ENCODE results near the gene COX4I1. TPM values are rescaled to one million over a fixed set of nuclear protein-coding genes. Genes with fewer than 3 reads are reported as not detected.

COX4I1 gene
- total RNA-seq, 3 donors from 2014 or later, result 516 to 561 (median 525) TPM

GRCh38 chr16:85759631-85760419 is 39.7 kb upstream of the COX4I1 start:
- DNase-seq (no peak), ATAC-seq (no peak)
- Mint-ChIP-seq H3K4me3 (no peak overlapping the region), H3K9me3 (no peaks in the 10 kb centered on the region), H3K4me1 (ENCODE audit: low read depth) (peaks cover 7% of the 10 kb centered on the region), H3K36me3 (ENCODE audit: insufficient read depth) (no peaks in the 10 kb centered on the region), H3K27me3 (ENCODE audit: low read depth) (peaks cover 16% of the 10 kb centered on the region)

DNA sequence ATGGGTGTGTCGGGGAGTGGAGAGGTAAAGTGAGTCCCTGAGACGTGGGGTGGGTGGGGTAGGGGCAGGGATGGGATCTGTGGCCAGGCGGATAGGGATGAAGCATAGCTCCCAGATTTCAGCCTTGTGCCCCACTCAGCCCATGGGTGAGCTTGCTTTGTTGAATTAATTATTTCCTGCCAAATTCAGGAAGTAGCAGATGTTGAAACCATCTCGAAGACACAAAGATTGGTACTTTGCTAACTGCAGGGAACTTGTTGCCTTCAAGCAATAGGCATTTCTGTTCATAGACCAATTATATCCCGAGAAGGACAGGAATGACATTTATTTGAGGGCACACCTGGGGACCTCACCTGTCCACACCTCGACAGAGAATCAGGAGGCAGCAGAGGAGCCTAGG is 37.6 kb upstream of the COX4I1 start:
- H3K36me3 Mint-ChIP-seq (ENCODE audit: insufficient read depth), result no peaks in the 10 kb centered on the region
- H3K9me3 Mint-ChIP-seq, result no peaks in the 10 kb centered on the region
- DNase-seq (no peak), ATAC-seq (no peak)
- H3K4me1 Mint-ChIP-seq (ENCODE audit: low read depth), result peaks cover 7% of the 10 kb centered on the region
- no peak overlapping the region for H3K4me3 Mint-ChIP-seq
- peaks cover 16% of the 10 kb centered on the region for H3K27me3 Mint-ChIP-seq (ENCODE audit: low read depth)

GRCh38 chr16:85762970-85763369 is 36.5 kb upstream of the COX4I1 start:
- H3K27me3 Mint-ChIP-seq (ENCODE audit: low read depth), result peaks cover 16% of the 10 kb centered on the region
- H3K9me3 Mint-ChIP-seq, result no peaks in the 10 kb centered on the region
- ATAC-seq (no peak), DNase-seq (no peak)
- peaks cover 7% of the 10 kb centered on the region for H3K4me1 Mint-ChIP-seq (ENCODE audit: low read depth)
- H3K4me3 Mint-ChIP-seq, result no peak overlapping the region
- H3K36me3 Mint-ChIP-seq (ENCODE audit: insufficient read depth), result no peaks in the 10 kb centered on the region

DNA sequence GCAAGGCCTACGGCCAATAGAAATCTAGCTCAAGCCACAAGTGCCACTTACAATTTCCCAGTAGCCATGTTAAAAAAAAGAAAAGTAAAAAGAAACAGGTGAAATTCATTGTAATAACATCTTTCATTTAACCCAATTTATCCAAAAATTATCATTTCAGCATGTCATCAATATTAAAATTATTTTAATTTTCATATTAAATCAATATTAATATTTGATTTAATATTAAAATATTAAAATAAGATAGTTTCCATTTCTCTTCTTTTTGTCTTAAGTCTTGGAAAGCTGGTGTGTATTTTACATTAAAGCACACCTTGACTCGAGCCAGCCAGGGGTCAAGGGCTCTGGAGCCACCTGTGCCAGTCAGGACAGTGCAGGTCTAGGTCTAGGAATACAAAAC is 35.9 kb upstream of the COX4I1 start:
- ATAC-seq, result no peak
- no peaks in the 10 kb centered on the region for H3K9me3 Mint-ChIP-seq
- H3K4me1 Mint-ChIP-seq (ENCODE audit: low read depth), result peaks cover 7% of the 10 kb centered on the region
- H3K27me3 Mint-ChIP-seq (ENCODE audit: low read depth), result peaks cover 16% of the 10 kb centered on the region
- DNase-seq, result no peak
- H3K4me3 Mint-ChIP-seq, result no peak overlapping the region
- H3K36me3 Mint-ChIP-seq (ENCODE audit: insufficient read depth), result no peaks in the 10 kb centered on the region

- Mint-ChIP-seq H3K36me3 (ENCODE audit: insufficient read depth) (no peaks in the 10 kb centered on the region), H3K27me3 (ENCODE audit: low read depth) (no peaks in the 10 kb centered on the region)
Measured at GRCh38 chr16:85765211-85765610, 34.3 kb upstream of the COX4I1 start.

DNA sequence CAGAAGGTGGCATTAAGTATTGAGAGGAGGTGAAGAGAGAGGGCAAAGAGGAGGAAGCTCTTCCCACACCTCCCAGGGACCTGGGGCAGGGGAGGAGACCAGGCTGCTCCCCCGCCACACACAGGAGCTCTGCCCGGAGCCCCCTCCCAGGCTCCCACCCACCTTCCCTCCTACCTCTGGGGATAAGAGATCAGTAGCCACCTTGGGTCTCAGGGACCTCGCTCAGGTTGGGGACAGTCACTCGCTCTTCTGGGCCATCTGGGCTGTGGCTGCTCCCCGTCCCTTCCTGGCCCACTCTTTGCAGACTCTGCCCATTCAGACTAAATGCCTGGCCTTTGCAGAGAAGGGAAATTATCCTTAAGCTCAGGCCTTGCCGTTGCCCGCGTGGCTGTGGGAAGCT is 33.7 kb upstream of the COX4I1 start:
- Mint-ChIP-seq H3K36me3 (ENCODE audit: insufficient read depth) (no peaks in the 10 kb centered on the region), H3K9me3 (no peaks in the 10 kb centered on the region), H3K27me3 (ENCODE audit: low read depth) (no peaks in the 10 kb centered on the region), H3K4me1 (ENCODE audit: low read depth) (no peaks in the 10 kb centered on the region), H3K4me3 (no peak overlapping the region)
- DNase-seq (no peak), ATAC-seq (no peak)

More at GRCh38 chr16:85765211-85765610, 34.3 kb upstream of the COX4I1 start:
- DNase-seq (no peak), ATAC-seq (no peak)
- Mint-ChIP-seq H3K4me1 (ENCODE audit: low read depth) (no peaks in the 10 kb centered on the region), H3K9me3 (no peaks in the 10 kb centered on the region), H3K4me3 (no peak overlapping the region)

- Mint-ChIP-seq H3K4me3 (no peak overlapping the region), H3K4me1 (ENCODE audit: low read depth) (no peaks in the 10 kb centered on the region), H3K27me3 (ENCODE audit: low read depth) (no peaks in the 10 kb centered on the region), H3K9me3 (no peaks in the 10 kb centered on the region), H3K36me3 (ENCODE audit: insufficient read depth) (peaks cover 2% of the 10 kb centered on the region)
- ATAC-seq (no peak), DNase-seq (no peak)
Measured at GRCh38 chr16:85767531-85767930, 32.0 kb upstream of the COX4I1 start.

DNA sequence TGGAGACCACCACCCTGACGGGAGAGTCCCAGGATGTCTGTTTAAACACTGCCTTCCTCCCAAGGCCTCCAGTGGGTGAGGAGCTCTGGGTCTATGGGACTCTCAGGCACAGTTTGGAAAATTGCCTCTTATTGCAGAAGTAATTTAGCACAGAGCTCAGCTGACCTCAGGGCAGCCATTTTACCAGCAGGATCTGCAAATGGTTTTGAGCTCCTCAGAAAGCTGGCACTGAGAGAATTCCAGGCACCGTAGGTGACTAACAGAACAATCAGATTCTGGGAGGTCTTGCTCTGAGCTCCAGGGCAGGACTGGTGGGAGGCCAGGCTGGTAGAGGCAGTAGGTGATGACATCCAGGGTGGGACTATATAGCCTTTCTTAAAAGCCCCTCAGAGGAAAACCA is 31.3 kb upstream of the COX4I1 start:
- no peaks in the 10 kb centered on the region for H3K9me3 Mint-ChIP-seq
- no peak overlapping the region for H3K4me3 Mint-ChIP-seq
- ATAC-seq (no peak), DNase-seq (no peak)
- H3K27me3 Mint-ChIP-seq (ENCODE audit: low read depth), result no peaks in the 10 kb centered on the region
- no peaks in the 10 kb centered on the region for H3K4me1 Mint-ChIP-seq (ENCODE audit: low read depth)
- H3K36me3 Mint-ChIP-seq (ENCODE audit: insufficient read depth), result peaks cover 2% of the 10 kb centered on the region

- Mint-ChIP-seq H3K36me3 (ENCODE audit: insufficient read depth) (peaks cover 2% of the 10 kb centered on the region), H3K9me3 (no peaks in the 10 kb centered on the region), H3K4me3 (no peak overlapping the region), H3K27me3 (ENCODE audit: low read depth) (no peaks in the 10 kb centered on the region), H3K4me1 (ENCODE audit: low read depth) (no peaks in the 10 kb centered on the region)
- no peak for ATAC-seq
- DNase-seq, result no peak
Measured at GRCh38 chr16:85770741-85771140, 28.8 kb upstream of the COX4I1 start.

- H3K4me3 Mint-ChIP-seq, result no peak overlapping the region
- DNase-seq (no peak), ATAC-seq (no peak)
- peaks cover 7% of the 10 kb centered on the region for H3K36me3 Mint-ChIP-seq (ENCODE audit: insufficient read depth)
- no peaks in the 10 kb centered on the region for H3K4me1 Mint-ChIP-seq (ENCODE audit: low read depth)
- no peaks in the 10 kb centered on the region for H3K27me3 Mint-ChIP-seq (ENCODE audit: low read depth)
- no peaks in the 10 kb centered on the region for H3K9me3 Mint-ChIP-seq
Measured at GRCh38 chr16:85773044-85773443, 26.5 kb upstream of the COX4I1 start.

GRCh38 chr16:85774136-85774535 is 25.4 kb upstream of the COX4I1 start:
- Mint-ChIP-seq H3K36me3 (ENCODE audit: insufficient read depth) (peaks cover 12% of the 10 kb centered on the region), H3K9me3 (no peaks in the 10 kb centered on the region), H3K27me3 (ENCODE audit: low read depth) (no peaks in the 10 kb centered on the region), H3K4me3 (no peak overlapping the region), H3K4me1 (ENCODE audit: low read depth) (no peaks in the 10 kb centered on the region)
- DNase-seq, result no peak
- ATAC-seq, result no peak

- ATAC-seq (no peak), DNase-seq (no peak)
- H3K27me3 Mint-ChIP-seq (ENCODE audit: low read depth), result no peaks in the 10 kb centered on the region
- no peaks in the 10 kb centered on the region for H3K4me1 Mint-ChIP-seq (ENCODE audit: low read depth)
- H3K9me3 Mint-ChIP-seq, result no peaks in the 10 kb centered on the region
- H3K36me3 Mint-ChIP-seq (ENCODE audit: insufficient read depth), result peaks cover 15% of the 10 kb centered on the region
- no peak overlapping the region for H3K4me3 Mint-ChIP-seq
Measured at GRCh38 chr16:85774811-85775210, 24.7 kb upstream of the COX4I1 start.

DNA sequence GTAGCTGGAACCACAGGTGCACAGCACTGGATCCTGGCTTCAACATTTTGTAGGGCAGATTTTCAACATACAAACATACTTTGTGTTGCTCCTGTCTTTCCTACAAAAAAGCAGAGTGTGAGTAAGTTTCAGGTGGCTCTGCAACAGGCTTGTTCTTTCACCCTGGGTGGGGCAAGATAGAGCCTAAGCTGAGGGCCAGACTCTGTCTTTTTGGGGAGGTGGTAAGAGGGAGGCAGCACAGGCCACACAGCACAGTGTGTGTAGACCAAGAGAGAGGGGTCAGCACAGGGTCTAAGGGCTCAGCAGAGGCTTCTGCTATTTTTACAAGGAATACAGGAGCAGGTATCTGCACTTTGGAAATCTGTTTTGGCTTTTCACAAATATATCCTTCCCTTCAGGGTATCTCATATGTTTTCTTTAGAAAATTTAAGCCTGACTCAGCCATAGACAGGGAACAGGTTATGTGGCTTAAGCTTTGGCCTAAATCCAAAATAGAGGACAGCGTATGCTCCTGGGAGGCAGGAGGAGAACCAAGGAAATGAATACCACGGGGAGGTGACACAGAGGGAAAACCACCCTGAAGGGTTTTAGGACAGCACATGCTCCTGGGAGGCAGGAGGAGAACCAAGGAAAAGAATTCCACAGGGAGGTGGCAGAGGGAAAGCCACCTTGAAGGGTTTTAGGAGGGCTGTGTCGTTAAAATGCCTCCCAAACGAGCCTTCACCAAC is 21.7 kb upstream of the COX4I1 start:
- H3K36me3 Mint-ChIP-seq (ENCODE audit: insufficient read depth), result peaks cover 25% of the 10 kb centered on the region
- no peak for DNase-seq
- no peaks in the 10 kb centered on the region for H3K27me3 Mint-ChIP-seq (ENCODE audit: low read depth)
- ATAC-seq, result no peak
- H3K4me1 Mint-ChIP-seq (ENCODE audit: low read depth), result no peaks in the 10 kb centered on the region
- no peaks in the 10 kb centered on the region for H3K9me3 Mint-ChIP-seq
- H3K4me3 Mint-ChIP-seq, result no peak overlapping the region

DNA sequence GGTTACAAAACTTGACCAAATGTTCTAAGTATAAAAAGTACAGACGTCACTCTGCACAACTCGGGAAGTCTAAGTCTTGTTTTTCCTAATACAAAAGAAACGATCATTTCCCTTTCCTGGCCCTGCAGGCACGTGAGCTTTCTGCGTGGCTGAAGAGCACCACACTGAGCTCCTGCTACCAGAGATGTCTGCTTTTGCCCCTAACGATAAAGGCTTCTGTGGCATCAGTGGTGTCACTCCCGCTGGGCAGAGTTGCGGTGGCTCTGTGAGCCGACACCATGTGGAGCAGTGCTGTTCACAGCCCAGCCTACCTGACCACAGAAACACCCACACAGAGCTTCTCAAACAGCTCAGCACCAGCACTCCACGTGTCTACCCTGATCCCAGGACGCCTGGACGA is 20.6 kb upstream of the COX4I1 start:
- peaks cover 4% of the 10 kb centered on the region for H3K4me1 Mint-ChIP-seq (ENCODE audit: low read depth)
- DNase-seq (no peak), ATAC-seq (peak; percentile 79 to 95)
- H3K9me3 Mint-ChIP-seq, result no peaks in the 10 kb centered on the region
- peaks cover 26% of the 10 kb centered on the region for H3K36me3 Mint-ChIP-seq (ENCODE audit: insufficient read depth)
- H3K27me3 Mint-ChIP-seq (ENCODE audit: low read depth), result no peaks in the 10 kb centered on the region
- no peak overlapping the region for H3K4me3 Mint-ChIP-seq

DNA sequence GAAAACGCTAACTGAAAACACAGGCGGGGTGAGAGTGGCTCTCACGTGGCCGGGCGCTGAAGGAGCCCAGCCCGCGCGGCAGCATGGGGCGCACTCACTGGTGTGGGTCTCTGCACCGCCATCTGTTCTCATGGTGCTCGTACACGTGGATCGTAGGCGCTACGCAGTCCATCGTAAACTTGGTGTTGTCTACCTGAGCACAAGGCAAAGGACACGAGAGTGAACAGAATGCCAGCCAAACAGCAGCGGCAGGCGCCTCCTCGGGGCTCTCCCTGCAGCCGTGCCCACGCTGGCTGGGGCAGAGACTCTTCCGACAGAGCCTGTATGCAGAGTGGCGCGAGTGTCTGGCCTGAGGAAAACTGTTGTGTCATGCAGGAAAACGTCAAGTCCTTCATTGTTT is 19.2 kb upstream of the COX4I1 start:
- Mint-ChIP-seq H3K9me3 (no peaks in the 10 kb centered on the region), H3K27me3 (ENCODE audit: low read depth) (no peaks in the 10 kb centered on the region), H3K4me3 (no peak overlapping the region), H3K36me3 (ENCODE audit: insufficient read depth) (peaks cover 26% of the 10 kb centered on the region), H3K4me1 (ENCODE audit: low read depth) (peaks cover 4% of the 10 kb centered on the region)
- ATAC-seq, result no peak
- DNase-seq, result no peak

Measured in activated T-cell treated with anti-CD3 and anti-CD28 coated beads, Interleukin-2, amount 50 U/mL, for 4 hours (primary cell).